Measurements from ENCODE around the gene PIP4K2A. TPM values are rescaled to one million over a fixed set of nuclear protein-coding genes. Genes with fewer than 3 reads are reported as not detected.

PIP4K2A gene
- 17.9 and 24.5 TPM in 2 replicates for total RNA-seq

DNA sequence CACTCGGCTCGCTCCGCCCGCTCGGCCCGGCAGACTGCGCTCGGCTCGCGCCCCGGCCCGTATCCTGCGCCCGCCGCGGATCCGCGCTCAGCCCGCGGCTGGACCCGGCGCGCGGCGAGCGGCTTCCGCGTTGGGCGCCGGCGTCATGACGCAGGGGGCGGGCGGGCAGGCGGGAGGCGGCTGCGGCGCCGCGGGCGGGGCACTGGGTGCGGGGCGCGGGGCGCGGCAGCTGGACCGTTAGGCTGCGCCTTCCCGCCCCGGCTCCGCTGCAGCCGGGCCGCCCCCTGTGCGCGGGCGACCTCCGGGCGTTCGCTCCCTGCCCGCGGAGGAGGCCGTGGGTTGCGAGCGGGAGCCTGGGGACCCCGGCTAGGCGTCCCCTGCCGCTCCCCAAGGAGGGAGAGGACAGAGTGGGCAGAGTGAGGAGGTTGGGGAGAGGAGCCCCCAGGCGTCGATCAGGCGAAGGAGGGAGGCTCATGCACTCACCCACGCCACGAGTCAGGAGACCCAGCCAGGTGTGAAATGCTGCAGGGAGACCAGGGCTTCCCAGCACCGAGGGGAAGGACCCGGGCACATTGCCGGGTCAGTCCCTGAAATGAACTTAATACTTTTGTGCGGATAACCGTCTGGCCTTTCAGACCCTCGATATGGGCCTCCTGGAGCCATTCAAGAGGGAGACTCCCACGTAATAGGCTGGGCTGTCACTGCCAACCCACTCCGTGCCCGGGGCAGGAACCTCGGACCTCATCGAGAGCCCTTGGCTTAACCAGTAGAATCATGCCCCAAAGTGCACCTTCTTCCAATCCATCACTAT, at the start of gene PIP4K2A:
TSS of gene PIP4K2A (minus strand) at position 100 of the 811 bp plus-strand sequence. CDS start 252 bp downstream, outside the sequence.
- DNase-seq (ENCODE audit: low read depth) (peak; percentile 35), FAIRE-seq (no peak)
- TF ChIP-seq, protein P1, sequence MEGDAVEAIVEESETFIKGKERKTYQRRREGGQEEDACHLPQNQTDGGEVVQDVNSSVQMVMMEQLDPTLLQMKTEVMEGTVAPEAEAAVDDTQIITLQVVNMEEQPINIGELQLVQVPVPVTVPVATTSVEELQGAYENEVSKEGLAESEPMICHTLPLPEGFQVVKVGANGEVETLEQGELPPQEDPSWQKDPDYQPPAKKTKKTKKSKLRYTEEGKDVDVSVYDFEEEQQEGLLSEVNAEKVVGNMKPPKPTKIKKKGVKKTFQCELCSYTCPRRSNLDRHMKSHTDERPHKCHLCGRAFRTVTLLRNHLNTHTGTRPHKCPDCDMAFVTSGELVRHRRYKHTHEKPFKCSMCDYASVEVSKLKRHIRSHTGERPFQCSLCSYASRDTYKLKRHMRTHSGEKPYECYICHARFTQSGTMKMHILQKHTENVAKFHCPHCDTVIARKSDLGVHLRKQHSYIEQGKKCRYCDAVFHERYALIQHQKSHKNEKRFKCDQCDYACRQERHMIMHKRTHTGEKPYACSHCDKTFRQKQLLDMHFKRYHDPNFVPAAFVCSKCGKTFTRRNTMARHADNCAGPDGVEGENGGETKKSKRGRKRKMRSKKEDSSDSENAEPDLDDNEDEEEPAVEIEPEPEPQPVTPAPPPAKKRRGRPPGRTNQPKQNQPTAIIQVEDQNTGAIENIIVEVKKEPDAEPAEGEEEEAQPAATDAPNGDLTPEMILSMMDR (IDR thresholded peaks at IDR 0.05; ENCODE audit: insufficient read depth, low read length, severe bottlenecking): no peak
- Histone ChIP-seq H3K4me3 (ENCODE audit: low read depth, low read length) (peak within 1 kb of the TSS; percentile 85), H3K27me3 (ENCODE audit: control insufficient read depth, insufficient read depth, low read length) (no peaks in the 10 kb centered on the region), H3K36me3 (ENCODE audit: control insufficient read depth, insufficient read depth, low read length) (no peaks in the 10 kb centered on the region)

DNA sequence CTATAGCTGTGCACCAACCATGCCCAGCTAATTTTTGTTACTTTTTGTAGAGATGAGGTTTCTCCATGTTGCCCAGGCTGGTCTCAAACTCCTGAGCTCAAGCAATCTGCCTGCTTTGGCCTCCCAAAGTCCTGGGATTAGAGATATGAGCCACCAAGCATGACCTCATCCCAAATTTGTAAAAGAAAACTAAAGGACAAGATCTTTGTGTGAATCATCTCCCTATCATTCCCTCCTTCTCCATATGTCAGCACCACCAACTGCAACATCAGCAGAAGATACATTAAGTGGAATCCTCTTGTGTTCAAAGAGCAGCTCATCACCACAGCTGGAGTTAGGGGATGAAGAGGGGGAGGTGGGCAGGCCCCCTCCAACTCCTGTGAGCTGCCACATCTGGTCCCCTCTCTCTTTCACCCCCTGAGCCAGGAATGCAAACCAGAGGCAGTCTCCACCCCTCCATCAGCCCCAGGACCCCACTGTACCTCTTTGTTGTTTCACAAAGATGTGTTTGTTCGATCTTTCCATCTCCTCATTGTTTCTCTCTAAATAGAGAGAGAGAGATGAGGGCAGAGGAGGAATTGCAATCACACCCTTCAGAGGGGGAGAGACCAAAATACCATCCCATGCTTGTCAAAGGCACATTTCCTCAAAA, 47.3 kb upstream of the PIP4K2A start:
- FAIRE-seq (no peak), DNase-seq (ENCODE audit: low read depth) (no peak)
- no peaks in the 10 kb centered on the region for H3K36me3 ChIP-seq (ENCODE audit: control insufficient read depth, insufficient read depth, low read length)
- no peak overlapping the region for H3K4me3 ChIP-seq (ENCODE audit: low read depth, low read length)
- TF ChIP-seq, protein P1 (IDR thresholded peaks at IDR 0.05; ENCODE audit: insufficient read depth, low read length, severe bottlenecking): no peak
- no peaks in the 10 kb centered on the region for H3K27me3 ChIP-seq (ENCODE audit: control insufficient read depth, insufficient read depth, low read length)

DNA sequence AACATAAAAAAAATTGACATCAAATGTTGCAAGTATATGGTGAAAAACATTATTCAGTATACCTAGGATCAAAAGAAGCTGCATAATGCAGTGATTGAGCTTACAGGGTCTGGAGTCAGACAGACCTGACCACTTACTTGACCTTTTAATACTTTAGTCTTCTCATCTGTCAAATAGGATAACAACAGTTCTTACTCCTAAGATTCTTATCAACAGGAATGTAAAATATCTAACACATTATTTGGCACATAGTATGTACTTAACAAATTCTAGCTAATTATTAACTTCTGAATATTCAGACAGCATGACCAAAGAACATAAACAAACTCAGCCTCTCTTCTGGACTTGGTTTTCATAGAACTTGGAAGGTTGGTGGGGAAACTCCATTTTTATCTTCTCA, 45.6 kb upstream of the PIP4K2A start:
- no peak for DNase-seq (ENCODE audit: low read depth)
- no peak overlapping the region for H3K4me3 ChIP-seq (ENCODE audit: low read depth, low read length)
- no peaks in the 10 kb centered on the region for H3K27me3 ChIP-seq (ENCODE audit: control insufficient read depth, insufficient read depth, low read length)
- TF ChIP-seq, protein P1 (IDR thresholded peaks at IDR 0.05; ENCODE audit: insufficient read depth, low read length, severe bottlenecking): no peak
- no peaks in the 10 kb centered on the region for H3K36me3 ChIP-seq (ENCODE audit: control insufficient read depth, insufficient read depth, low read length)
- FAIRE-seq: no peak

GRCh38 chr10:22758867-22759266, 44.5 kb upstream of the PIP4K2A start:
- no peaks in the 10 kb centered on the region for H3K27me3 ChIP-seq (ENCODE audit: control insufficient read depth, insufficient read depth, low read length)
- no peaks in the 10 kb centered on the region for H3K36me3 ChIP-seq (ENCODE audit: control insufficient read depth, insufficient read depth, low read length)
- DNase-seq (ENCODE audit: low read depth) (no peak), FAIRE-seq (no peak)
- TF ChIP-seq, protein P1 (IDR thresholded peaks at IDR 0.05; ENCODE audit: insufficient read depth, low read length, severe bottlenecking): no peak
- no peak overlapping the region for H3K4me3 ChIP-seq (ENCODE audit: low read depth, low read length)

DNA sequence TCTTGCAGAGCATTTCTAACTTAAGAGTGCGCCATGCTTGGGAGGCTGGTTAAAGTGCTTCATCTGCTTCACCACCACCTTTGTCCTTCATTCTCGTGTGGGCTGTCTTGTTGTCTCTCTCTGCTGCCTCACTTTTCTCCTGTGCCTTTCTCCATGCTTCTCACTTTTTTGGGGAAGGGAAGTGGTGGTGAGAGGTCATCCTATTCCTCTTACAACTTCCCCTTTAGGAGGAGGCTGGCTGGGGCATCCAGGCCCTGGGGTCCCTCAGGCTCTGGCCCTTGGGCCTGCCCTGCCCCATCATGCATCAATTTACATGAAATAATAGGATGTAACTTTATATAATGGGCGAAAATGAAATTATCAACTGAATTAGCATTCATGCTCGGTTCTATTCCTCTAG, 39.9 kb upstream of the PIP4K2A start:
- Histone ChIP-seq H3K36me3 (ENCODE audit: control insufficient read depth, insufficient read depth, low read length) (no peaks in the 10 kb centered on the region), H3K4me3 (ENCODE audit: low read depth, low read length) (no peak overlapping the region), H3K27me3 (ENCODE audit: control insufficient read depth, insufficient read depth, low read length) (no peaks in the 10 kb centered on the region)
- FAIRE-seq (no peak), DNase-seq (ENCODE audit: low read depth) (no peak)
- TF ChIP-seq, protein P1 (IDR thresholded peaks at IDR 0.05; ENCODE audit: insufficient read depth, low read length, severe bottlenecking): no peak

Measured in bronchial epithelial cell (primary cell).